Measurements from ENCODE around the gene DNMBP.

- TF ChIP-seq SIN3A (IDR thresholded peaks at IDR 0.05; ENCODE audit: borderline replicate concordance, insufficient read depth, low read length) = no peak
- no peak for TF ChIP-seq POLR2AphosphoS5 (IDR thresholded peaks at IDR 0.05; ENCODE audit: low read depth, low read length)
- TF ChIP-seq REST (IDR thresholded peaks at IDR 0.05; ENCODE audit: insufficient read depth in 1 of 2, low read depth in 2 of 2, low read length in 2 of 2) = no peak
Observed at GRCh38 chr10:99850021-99850766, 159.6 kb downstream of the DNMBP start.

Measured in PFSK-1 (cell line).